NCI-H1694 treated with DMSO at 0.1 percent for 48 hours (cell line): ENCODE measurements around the gene FHIT.
"Not testable (repeated sequence)": the region's sequence is repeated elsewhere in the genome, so short reads cannot be mapped to it uniquely, and the experiment has no call there.

Source experiments
- DNase-seq: peaks from one replicate; lab custom pipeline; 2025; lab: John Stamatoyannopoulos, UW

FHIT gene

GRCh38 chr3:61057464-61057863 is 193.8 kb downstream of the FHIT start:
- DNase-seq: no peak

- no peak for DNase-seq
Measured at GRCh38 chr3:61055447-61055846, 195.8 kb downstream of the FHIT start.

DNA sequence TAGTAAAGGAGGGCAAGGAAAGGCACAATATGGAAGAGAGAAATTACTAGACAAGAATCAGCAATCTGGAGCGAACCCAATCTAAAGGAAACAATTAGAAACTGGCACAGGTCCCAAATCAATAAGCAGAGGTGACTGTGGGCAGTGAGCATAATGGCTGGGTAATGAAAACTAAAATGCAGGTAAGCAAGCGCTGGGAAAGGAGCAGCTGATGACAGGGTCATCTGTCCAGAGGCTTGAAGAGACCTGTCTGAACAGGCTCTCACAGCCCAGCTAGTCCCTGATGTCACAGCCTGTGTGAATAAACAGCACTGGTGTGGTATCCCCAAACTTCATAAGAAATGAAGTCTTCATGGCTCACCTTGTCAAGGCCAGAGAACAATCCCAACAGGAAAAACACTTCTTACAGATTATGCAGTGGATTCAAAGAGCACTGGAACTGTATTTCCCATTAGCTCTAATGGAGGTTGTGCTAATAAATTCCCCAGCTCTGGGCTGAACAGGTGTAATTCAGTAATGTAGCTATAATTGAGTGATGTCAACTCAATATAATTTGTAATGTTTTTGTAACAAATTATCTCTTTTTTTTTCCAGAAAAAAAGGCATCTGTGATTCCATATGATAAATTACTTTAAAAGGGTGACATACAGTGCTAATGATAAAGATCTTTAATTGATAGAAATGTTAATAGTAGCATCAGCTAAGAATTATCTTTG is 197.3 kb downstream of the FHIT start:
- no peak for DNase-seq

DNA sequence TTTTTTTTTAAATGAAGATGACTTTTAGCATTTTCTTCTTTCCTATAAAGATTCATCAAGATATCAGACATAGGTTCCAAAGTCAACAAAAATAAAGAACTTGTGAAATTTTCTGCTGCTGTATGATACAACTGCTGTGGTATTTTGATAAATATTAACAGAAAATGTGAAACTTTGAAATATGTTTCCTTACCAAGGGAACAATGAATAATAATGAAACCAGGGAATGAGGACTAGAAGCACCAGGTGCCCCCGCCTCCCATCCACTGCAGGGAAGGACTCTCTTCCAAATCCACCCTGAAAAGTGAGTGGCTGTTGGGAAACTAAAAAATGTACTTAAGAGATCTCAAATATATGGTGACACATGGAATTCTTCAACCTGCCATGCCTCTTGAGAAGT is 198.4 kb downstream of the FHIT start:
- no peak for DNase-seq

GRCh38 chr3:61051666-61052065 is 199.6 kb downstream of the FHIT start:
- DNase-seq: no peak

GRCh38 chr3:61045169-61045568 is 206.1 kb downstream of the FHIT start:
- not testable (repeated sequence) for DNase-seq

DNA sequence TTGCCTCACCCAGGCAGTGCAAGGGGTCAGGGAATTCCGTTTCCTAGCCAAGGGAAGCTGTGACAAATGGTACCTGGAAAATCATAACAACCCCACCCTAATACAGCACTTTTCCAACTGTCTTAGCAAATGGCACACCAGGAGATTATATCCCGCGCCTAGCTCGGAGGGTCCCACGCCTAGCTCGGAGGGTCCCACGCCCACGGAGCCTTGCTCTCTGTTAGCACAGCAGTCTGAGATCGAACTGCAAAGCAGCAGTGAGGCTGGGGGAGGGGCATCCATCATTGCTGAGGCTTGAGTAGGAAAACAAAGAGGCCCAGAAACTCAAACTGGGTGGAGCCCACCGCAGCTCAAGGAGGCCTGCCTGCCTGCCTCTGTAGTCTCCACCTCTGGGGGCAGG is 208.1 kb downstream of the FHIT start:
- DNase-seq: no peak

DNA sequence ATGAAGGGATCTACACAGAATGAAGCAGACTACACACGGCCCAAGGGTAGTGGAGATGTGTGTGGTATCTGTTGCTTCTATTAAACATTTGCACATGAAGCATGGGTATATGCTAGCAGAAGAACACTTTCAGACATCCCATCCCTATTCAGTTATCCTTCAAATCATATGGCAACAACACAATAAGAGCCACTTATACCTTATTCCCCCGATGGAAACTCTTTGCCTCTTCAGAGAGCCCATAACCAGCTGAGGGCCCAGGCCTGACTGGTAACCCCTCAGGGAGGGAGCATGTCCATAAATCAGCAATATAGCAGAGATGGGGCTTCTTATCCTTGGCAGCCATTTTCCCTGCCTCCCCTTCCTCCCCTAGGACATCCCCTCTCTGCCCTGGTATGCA is 210.6 kb downstream of the FHIT start:
- DNase-seq: no peak

DNA sequence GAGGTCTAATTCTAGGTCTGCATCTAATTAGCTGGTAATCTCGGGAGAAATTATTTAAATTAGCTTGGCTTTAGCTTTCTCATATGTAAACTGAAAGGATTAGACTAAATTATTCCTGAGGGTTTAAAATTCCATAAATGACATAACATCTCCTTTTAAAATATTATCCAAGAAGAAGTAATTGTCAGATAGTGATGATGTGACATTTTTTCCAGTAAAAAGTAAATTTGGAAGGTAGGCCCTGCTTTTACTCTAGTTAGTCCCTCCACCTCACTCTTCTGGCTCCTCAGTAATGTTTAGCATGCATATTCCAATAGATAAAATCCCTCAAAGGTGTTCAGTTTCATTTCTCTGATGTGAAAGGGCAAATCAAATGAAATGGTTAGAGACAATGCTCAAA is 215.7 kb downstream of the FHIT start:
- DNase-seq: no peak

GRCh38 chr3:61032991-61033390 is 218.3 kb downstream of the FHIT start:
- no peak for DNase-seq

DNA sequence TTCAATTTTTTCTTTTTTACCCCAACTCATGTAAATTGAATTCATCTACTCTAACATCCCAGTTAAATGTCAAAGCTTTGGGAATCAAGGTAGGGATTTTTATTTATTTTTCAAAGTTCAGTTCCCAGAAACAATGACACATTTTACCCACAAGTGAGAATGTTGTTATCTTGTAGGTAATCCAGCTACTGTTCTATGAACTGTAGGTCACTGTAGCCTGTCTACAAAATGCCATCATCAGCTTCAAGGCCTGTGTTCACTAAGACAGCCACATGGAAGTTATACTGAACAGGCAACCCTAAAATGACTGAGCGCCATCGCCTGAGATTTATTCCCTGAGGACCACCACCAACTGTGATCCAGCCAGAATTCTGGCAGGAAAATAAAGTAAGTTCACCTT is 219.7 kb downstream of the FHIT start:
- no peak for DNase-seq

DNA sequence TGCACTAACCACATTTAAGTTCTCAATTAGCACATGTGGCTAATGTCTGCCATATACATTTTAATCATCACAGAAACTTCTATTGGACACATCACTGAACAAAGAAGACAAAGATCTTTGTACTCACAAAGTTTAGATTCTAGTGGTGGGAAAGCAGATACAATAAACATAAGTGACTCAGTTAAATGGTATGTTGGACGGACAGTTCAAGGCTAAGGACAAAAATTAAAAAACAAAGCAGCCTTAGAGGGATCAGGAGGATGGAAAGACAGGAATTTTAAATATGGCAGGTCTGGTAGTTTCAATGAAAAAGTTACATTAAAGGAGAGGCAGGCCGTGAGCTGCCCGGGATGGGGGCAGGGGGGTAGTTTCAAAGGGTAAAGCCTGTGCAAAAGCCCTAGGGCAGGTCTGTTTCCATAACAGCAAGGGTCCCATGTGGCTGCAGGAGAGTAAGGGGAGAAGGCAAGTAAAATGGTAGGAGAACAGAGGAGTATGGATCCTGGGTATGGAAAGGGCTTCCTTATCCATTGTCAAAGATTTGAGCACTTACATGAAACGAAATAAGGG is 220.7 kb downstream of the FHIT start:
- DNase-seq: no peak

- no peak for DNase-seq
Measured at GRCh38 chr3:61029194-61029593, 222.1 kb downstream of the FHIT start.

DNA sequence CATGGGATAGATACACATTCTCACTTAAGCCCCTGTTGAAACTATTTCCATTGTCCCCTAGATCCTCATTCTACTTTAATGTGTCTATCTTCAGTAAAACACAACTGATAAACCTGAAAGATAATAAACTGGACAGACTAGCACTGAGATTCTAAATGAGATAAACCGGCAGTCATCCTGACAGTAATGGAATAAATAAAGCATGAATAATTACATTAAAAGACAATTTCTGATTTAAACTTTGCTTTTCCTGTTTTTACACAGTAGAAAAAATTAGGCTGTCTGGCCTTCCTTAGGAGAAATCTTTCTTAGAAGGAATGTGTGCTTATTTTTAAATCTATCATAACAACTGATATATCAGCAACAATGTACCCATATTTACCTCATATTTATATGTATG is 232.4 kb downstream of the FHIT start:
- no peak for DNase-seq

GRCh38 chr3:61017028-61017427 is 234.2 kb downstream of the FHIT start:
- DNase-seq: not testable (repeated sequence)

DNA sequence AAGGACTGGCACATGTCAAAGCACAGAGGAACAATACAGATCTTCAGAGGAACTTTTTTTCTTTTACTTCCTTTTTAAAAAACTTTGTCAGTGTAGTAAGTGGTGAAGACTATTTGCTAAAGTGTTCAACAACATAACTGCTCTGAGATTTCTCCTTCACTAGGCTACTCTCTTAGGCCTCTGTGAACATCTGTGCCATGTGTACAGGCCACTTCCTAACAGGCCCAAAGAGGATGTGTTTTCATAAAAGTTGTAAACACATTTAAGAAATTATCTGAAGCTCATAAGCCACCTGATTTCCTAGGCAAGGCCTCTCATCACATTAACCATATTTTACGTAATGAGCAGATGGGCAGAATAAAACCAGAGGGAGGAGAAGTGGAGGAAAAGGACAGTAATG is 235.4 kb downstream of the FHIT start:
- DNase-seq: no peak

DNA sequence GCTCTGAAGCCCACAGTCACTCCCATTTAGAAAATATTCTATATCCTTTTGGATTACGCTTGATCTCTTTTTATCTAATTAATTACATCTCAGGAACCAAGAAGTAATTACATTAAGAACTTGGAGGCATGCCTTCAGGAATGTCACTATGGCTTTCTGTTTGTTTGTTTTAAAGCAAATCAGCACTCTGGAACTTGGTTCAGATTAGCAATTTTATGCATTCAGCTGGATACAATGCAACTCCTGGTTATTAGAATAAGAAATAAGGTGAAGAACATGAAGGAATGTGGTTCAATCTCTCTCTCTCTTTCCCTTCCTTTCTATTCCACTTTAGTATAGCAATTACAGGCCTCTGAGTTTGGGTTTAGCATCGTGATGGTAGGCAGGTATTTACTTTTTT is 235.8 kb downstream of the FHIT start:
- no peak for DNase-seq

DNA sequence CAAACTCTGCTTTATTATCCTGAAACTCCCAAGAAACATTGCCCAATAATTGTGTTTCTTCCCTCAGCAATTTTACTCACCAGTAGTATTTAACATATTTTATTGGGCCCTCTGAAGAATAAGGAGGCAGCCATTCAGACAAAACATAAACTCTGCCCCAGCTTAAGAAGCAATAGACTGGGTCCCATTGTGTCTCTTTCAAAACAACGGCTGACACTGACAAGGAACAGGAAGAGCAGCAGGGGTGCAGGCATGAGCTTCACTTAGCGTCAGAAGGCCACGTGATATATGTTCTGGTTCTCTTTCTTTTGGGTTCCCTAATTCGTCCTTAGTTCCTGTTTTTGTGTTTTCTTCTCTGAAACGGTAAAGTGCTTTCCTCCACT is 242.3 kb downstream of the FHIT start:
- DNase-seq: no peak

- no peak for DNase-seq
Measured at GRCh38 chr3:61008153-61008997, 242.9 kb downstream of the FHIT start.

GRCh38 chr3:61005591-61005990 is 245.7 kb downstream of the FHIT start:
- DNase-seq: no peak

- DNase-seq: no peak
Measured at GRCh38 chr3:60998858-60999257, 252.4 kb downstream of the FHIT start.

DNA sequence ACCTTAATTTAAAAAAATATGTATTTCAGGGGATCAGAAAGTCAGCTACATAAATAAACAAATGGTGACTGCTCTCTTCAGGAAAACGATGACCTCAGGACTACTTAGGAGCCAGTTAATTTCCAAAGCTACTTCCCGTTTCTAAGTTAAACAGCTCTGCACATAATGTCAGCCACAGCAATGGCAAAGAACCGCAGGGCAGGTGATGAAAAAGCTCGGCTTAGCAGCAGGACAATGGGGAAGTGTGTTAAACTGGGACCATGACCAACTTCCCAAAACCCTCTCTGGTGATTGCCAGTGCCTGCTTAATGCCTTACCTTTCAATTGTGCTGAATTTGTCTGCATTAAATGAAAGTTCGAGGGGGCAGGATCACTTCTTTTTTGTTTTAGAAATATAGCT is 258.9 kb downstream of the FHIT start:
- DNase-seq: no peak

GRCh38 chr3:60990442-60990730 is 260.9 kb downstream of the FHIT start:
- DNase-seq: no peak
